ENCODE results near the gene CTBS.

The CTBS gene

GRCh38 chr1:84506002-84506728 lies 68.1 kb downstream of the CTBS start, which contains the start of the genes GNG5 and SPATA1 (continued):
- TF ChIP-seq KLF9 (tag by site-specific recombination; IDR thresholded peaks at IDR 0.05; ENCODE audit: low read depth) (peak; percentile 96), ZXDB (tag by site-specific recombination; IDR thresholded peaks at IDR 0.05) (peak; percentile 78), ZNF157 (tag by site-specific recombination; IDR thresholded peaks at IDR 0.05) (no peak), ZFHX2 (tag by site-specific recombination; conservative IDR thresholded peaks at IDR 0.05) (peak; percentile 93), REST (tag by site-specific recombination; IDR thresholded peaks at IDR 0.05) (peak; percentile 49; the same call in 1 of the 2 replicates), ZBTB8A (tag by site-specific recombination; IDR thresholded peaks at IDR 0.05) (peak; percentile 74), ZIC2 (tag by site-specific recombination; IDR thresholded peaks at IDR 0.05) (0 out of 2 replicates have a peak, but pooled peaks have one; percentile 21), ZNF660 (tag by site-specific recombination; IDR thresholded peaks at IDR 0.05) (peak; percentile 83), BCL11A (tag by site-specific recombination; IDR thresholded peaks at IDR 0.05; ENCODE audit: low read depth) (peak; percentile 86; the same call in 1 of the 2 replicates), KLF10 (tag by site-specific recombination; IDR thresholded peaks at IDR 0.05) (peak; percentile 77), ZBTB21 (tag by site-specific recombination; IDR thresholded peaks at IDR 0.05) (peak; percentile 51; the same call in 1 of the 2 replicates), ZNF768 (tag by site-specific recombination; IDR thresholded peaks at IDR 0.05) (0 out of 2 replicates have a peak, but pooled peaks have one; percentile 13), ZNF394 (tag by site-specific recombination; IDR thresholded peaks at IDR 0.05; ENCODE audit: borderline replicate concordance) (peak; percentile 66; the same call in 1 of the 2 replicates), ZNF561 (tag by site-specific recombination; IDR thresholded peaks at IDR 0.05; ENCODE audit: borderline replicate concordance) (0 out of 2 replicates have a peak, but pooled peaks have one; percentile 37), ZNF501 (tag by site-specific recombination; IDR thresholded peaks at IDR 0.05) (peak; percentile 71; the same call in 1 of the 2 replicates), ZFP41 (tag by site-specific recombination; IDR thresholded peaks at IDR 0.05; ENCODE audit: borderline replicate concordance) (no peak), ZNF624 (tag by site-specific recombination; IDR thresholded peaks at IDR 0.05) (no peak), PATZ1 (tag by site-specific recombination; IDR thresholded peaks at IDR 0.05) (peak; percentile 92)
- TF ChIP-seq, protein P1, sequence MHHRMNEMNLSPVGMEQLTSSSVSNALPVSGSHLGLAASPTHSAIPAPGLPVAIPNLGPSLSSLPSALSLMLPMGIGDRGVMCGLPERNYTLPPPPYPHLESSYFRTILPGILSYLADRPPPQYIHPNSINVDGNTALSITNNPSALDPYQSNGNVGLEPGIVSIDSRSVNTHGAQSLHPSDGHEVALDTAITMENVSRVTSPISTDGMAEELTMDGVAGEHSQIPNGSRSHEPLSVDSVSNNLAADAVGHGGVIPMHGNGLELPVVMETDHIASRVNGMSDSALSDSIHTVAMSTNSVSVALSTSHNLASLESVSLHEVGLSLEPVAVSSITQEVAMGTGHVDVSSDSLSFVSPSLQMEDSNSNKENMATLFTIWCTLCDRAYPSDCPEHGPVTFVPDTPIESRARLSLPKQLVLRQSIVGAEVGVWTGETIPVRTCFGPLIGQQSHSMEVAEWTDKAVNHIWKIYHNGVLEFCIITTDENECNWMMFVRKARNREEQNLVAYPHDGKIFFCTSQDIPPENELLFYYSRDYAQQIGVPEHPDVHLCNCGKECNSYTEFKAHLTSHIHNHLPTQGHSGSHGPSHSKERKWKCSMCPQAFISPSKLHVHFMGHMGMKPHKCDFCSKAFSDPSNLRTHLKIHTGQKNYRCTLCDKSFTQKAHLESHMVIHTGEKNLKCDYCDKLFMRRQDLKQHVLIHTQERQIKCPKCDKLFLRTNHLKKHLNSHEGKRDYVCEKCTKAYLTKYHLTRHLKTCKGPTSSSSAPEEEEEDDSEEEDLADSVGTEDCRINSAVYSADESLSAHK (tag by site-specific recombination; IDR thresholded peaks at IDR 0.05): peak; percentile 78; the same call in 1 of the 2 replicates
- TF ChIP-seq, protein P2, sequence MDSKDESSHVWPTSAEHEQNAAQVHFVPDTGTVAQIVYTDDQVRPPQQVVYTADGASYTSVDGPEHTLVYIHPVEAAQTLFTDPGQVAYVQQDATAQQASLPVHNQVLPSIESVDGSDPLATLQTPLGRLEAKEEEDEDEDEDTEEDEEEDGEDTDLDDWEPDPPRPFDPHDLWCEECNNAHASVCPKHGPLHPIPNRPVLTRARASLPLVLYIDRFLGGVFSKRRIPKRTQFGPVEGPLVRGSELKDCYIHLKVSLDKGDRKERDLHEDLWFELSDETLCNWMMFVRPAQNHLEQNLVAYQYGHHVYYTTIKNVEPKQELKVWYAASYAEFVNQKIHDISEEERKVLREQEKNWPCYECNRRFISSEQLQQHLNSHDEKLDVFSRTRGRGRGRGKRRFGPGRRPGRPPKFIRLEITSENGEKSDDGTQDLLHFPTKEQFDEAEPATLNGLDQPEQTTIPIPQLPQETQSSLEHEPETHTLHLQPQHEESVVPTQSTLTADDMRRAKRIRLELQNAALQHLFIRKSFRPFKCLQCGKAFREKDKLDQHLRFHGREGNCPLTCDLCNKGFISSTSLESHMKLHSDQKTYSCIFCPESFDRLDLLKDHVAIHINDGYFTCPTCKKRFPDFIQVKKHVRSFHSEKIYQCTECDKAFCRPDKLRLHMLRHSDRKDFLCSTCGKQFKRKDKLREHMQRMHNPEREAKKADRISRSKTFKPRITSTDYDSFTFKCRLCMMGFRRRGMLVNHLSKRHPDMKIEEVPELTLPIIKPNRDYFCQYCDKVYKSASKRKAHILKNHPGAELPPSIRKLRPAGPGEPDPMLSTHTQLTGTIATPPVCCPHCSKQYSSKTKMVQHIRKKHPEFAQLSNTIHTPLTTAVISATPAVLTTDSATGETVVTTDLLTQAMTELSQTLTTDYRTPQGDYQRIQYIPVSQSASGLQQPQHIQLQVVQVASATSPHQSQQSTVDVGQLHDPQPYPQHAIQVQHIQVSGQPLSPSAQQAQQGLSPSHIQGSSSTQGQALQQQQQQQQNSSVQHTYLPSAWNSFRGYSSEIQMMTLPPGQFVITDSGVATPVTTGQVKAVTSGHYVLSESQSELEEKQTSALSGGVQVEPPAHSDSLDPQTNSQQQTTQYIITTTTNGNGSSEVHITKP (tag by site-specific recombination; IDR thresholded peaks at IDR 0.05): peak; percentile 87
- TF ChIP-seq, protein P3, sequence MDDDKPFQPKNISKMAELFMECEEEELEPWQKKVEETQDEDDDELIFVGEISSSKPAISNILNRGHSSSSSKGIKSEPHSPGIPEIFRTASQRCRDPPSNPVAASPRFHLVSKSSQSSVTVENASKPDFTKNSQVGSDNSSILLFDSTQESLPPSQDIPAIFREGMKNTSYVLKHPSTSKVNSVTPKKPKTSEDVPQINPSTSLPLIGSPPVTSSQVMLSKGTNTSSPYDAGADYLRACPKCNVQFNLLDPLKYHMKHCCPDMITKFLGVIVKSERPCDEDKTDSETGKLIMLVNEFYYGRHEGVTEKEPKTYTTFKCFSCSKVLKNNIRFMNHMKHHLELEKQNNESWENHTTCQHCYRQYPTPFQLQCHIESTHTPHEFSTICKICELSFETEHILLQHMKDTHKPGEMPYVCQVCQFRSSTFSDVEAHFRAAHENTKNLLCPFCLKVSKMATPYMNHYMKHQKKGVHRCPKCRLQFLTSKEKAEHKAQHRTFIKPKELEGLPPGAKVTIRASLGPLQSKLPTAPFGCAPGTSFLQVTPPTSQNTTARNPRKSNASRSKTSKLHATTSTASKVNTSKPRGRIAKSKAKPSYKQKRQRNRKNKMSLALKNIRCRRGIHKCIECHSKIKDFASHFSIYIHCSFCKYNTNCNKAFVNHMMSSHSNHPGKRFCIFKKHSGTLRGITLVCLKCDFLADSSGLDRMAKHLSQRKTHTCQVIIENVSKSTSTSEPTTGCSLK (tag by site-specific recombination; IDR thresholded peaks at IDR 0.05): no peak
- TF ChIP-seq, protein P4, sequence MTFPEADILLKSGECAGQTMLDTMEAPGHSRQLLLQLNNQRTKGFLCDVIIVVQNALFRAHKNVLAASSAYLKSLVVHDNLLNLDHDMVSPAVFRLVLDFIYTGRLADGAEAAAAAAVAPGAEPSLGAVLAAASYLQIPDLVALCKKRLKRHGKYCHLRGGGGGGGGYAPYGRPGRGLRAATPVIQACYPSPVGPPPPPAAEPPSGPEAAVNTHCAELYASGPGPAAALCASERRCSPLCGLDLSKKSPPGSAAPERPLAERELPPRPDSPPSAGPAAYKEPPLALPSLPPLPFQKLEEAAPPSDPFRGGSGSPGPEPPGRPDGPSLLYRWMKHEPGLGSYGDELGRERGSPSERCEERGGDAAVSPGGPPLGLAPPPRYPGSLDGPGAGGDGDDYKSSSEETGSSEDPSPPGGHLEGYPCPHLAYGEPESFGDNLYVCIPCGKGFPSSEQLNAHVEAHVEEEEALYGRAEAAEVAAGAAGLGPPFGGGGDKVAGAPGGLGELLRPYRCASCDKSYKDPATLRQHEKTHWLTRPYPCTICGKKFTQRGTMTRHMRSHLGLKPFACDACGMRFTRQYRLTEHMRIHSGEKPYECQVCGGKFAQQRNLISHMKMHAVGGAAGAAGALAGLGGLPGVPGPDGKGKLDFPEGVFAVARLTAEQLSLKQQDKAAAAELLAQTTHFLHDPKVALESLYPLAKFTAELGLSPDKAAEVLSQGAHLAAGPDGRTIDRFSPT (tag by site-specific recombination; IDR thresholded peaks at IDR 0.05): peak; percentile 75; the same call in 1 of the 2 replicates
